HG02840 (cell line): ENCODE data around the gene GPN1.
"Not testable (repeated sequence)": the region's sequence is repeated elsewhere in the genome, so short reads cannot be mapped to it uniquely, and the experiment has no call there.

Source experiments
- ATAC-seq: cut with Tn5 transposase; IDR thresholded peaks from one replicate; pipeline ENCODE4 v1.9.1; 2021; ENCODE audit warnings: mild to moderate bottlenecking, moderate library complexity, moderate number of reproducible peaks; ENCODE audit not compliant: unreplicated experiment, low FRiP score

The GPN1 gene

DNA sequence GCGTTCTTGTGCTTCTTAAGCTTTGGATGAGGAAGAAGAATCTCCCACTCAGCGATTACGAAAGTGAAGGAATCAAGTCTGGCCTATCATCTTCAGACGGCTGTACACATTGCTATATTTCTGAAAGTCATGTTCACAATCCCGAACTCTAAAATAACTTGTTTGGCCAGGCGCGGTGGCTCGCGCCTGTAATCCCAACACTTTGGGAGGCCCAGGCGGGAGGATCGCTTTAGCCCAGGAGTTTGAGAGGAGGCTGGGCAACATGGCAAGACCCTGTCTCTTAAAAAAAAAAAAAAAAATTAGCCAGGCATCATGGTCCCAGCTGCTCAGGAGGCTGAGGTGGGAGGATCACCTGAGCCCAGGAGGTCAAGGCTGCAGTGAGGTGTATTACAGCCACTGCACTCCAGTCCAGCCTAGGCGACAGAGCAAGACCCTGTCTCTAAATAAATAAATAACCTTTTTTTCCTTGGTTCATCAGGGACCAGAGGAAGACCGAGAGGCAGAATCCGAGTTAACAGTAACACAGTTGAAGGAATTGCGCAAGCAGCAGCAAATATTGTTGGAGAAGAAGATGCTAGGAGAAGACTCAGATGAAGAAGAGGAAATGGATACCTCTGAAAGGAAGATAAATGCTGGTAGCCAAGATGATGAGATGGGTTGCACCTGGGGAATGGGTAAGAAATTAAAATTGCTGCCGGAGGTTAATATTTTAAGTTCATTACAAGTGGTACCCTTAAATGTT lies 35.9 kb downstream of the GPN1 start:
- no peak for ATAC-seq

DNA sequence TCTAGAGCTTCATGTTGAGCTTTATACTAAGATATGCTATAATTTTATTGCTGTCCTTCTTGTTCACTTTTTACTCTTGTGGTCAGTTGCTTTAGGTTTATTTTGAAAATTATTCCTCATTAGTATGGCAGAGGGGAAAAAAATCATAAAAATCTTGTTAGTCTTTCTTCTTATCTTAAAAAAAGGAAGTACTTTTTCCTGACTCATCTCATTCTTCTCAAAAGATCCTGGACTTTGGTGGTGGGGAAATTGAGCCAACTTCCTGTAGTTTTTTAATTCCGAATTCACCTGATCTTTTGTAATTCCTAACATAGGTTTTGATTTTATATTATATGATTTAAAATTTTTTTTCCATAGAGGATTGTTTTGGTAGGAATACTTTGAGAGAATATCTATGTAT lies 38.6 kb downstream of the GPN1 start:
- no peak for ATAC-seq

DNA sequence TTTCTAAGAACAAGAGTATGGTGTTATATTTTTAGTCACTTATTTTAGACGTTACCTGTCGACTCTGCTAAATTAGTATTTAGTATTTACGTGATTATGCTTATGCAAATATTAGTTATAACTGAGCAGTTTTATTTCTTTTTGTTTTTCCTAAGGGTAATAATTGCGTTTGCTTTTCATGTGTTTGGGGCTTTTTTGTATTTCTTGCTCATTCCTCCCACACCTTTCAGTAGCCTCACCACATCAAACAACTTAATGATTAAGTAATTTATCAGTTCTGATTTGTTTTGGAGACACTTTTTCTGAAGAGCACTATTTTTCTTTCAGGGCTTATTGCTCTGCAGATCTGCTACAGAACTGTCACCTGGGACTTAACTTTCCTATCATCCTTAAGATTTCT lies 42.4 kb downstream of the GPN1 start:
- no peak for ATAC-seq

DNA sequence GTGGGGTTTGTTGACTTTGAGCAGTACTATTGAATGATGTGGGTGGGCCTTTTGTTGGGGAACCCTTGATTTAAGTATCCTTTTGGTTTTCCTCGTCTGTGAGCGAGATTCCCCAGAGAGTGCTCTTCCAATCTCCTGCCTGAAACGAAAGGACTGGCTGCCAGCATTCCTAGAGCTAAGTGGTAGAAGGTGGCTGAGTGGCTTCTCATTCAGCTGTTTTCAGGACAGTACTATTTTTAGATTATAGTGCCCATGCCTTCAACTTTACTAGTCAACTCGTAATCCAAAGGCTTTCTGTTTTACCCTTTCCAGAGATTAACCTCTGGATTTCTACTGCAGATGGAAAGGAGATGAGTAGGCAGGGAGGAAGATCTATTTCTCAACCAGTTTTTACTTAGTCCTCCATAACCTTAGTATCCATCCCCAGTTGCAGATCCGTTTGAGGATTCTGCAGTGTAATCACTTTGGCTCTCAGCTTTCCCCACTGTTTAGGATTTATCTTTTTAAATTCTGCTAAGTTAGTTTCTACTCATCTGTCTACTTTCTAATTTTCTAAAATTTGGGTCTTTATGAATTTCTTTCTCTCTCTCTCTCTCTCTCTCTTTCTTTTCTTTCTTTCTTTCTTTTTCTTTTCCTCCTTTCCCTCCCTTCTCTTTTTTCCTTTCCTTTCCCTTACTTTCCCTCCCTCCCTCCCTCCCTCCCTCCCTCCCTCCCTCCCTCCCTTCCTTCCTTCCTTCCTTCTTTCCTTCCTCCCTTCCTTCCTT lies 44.1 kb downstream of the GPN1 start:
- no peak for ATAC-seq

DNA sequence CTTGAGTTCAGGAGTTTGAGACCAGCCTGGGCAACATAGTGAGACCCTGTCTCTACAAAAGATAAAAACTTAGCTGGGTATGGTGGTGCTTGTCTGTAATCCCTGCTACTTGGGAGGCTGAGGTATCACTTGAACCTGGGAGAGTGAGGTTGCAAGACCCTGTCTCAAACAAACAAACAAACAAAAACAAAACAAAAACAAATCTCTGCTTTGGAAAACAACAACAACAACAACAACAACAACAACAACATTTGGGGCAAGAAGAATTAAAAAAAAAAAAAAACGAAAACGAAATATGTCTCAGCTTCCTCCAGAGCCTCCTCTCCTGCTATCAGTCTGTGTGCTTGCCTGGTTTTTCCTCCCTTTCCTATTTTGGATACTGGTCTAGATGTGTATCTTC lies 51.7 kb downstream of the GPN1 start:
- no peak for ATAC-seq

DNA sequence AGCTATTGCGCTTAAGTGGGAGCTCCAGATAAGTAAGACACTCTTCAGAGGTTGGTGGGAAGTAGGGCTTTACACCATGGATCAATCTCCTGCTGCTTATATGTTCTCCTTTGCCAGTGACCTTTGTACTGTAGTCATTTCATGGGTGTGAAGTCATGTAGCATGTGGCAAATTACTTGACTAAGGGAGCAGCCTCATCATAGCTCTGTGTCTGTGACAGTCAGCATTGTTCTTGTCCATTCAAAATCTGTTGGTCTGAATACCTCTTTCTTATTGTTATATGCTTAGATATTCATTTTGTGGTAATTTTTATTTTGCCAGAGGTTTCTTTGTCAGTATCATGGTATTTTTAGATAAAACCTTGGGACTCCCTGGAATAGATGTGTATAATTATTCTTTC lies 53.0 kb downstream of the GPN1 start:
- no peak for ATAC-seq

DNA sequence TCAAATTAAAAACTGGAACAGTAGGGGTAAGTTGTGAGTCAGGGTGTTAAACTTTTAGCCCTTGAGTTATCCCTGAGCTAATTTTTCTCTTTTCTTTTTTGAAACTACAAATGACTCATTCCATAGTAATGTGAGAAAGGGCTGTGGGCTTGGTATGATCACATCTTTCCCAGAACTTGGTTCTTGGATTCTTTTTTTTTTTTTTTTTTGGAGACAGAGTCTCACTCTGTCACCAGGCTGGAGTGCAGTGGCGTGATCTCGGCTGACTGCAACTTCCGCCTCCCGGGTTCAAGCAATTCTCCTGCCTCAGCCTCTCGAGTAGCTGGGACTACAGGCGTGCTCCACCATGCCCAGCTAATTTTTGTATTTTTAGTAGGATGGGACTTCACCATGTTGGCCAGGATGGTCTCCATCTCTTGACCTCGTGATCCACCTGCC lies 53.5 kb downstream of the GPN1 start:
- ATAC-seq = not testable (repeated sequence)

DNA sequence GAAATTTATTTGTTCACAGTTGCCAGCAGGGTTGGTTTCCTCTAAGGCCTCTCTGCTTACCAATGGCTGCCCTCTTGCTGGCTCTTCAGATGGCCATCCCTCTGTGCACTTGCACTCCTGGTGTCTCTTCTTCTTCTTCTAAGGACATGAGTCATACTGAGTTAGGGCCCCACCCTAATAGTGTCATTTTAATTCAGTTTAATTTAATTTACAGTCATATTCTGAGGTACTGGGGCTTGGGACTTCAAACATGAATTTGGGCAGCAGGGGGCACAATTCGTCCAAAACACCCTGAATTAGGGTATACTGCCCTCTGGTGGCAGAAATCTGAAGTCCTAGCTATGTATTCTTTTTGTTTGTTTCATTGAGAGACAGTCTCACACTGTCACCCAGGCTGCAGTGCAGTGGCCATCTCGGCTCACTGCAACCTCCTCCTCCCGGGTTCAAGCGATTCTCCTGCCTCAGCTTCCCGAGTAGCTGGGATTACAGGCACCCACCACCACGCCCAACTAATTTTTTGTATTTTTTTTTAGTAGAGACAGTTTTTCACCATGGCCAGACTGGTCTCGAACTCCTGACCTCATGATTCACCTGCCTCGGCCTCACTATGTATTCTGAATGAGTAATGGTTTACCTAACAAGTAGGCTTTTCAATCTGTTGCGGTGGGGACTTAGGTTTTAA lies 54.7 kb downstream of the GPN1 start:
- ATAC-seq = no peak

DNA sequence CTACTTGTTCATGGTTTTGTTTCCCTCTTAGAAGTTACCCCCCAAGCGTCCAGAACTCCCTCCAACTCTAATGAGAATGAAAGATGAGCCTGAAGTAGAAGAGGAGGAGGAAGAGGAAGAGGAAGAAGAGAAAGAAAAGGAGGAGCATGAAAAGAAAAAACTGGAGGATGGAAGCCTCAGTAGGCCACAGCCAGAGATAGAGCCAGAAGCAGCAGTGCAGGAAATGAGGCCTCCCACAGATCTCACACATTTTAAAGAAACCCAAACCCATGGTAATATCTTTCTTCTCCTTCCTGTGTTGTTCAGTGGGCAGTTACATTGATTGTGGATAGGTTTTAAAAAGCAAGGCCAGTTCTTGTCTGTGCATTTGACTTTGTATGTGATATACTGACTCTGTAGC lies 56.2 kb downstream of the GPN1 start:
- not testable (repeated sequence) for ATAC-seq

DNA sequence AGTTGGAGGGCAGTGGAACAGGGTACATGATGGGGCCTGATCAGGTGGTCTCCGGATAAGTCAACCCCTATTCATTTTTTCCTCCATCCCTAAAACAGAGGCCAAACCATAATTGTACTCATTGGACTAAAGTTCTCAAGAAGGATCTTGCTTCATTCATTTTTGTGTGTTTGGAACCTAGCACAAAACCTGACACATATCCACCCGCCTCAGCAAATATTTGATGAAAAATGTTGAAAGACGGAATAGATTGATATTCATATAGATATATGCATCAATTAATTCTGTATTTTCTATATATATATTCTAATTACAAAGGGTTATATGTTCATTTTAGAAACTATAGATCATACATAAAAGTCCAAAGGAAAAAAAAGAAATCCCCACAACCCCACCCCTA lies 56.7 kb downstream of the GPN1 start:
- no peak for ATAC-seq

DNA sequence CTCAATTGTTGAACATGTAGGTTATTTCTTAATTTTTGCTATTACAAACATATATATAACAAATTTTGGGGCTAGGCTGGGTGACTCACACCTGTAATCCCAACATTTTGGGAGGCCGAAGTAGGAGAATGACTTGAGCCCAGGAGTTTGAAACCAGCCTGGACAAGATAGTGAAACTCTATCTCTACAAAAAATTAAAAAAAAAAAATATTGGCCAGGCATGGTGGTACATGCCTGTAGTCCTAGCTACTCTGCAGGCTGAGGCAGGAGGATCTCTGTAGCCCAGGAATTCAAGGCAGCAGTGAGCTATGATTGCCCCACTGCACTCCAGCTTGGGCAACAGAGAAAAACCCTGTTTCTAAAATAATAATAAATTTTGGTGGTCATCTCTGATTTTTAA lies 58.4 kb downstream of the GPN1 start:
- no peak for ATAC-seq

DNA sequence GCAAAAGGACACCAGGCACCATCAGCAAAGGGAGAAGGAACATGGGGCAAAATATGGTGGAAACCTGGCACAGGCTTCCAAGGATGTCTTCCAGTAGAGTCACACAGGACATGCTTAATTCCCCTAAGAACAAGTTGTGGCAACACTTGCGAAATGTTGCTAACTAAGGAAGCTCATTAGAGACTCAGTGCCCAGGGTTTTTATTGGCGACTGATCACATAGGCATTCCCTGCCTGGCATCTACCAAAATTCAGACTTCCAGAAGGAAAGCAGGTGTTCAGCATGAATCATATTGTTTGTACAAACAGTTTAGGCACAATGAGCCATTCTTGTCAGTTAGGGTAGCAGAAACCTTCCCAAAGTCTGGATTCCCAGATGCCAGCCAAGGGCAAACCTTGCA lies 60.6 kb downstream of the GPN1 start:
- ATAC-seq = no peak

DNA sequence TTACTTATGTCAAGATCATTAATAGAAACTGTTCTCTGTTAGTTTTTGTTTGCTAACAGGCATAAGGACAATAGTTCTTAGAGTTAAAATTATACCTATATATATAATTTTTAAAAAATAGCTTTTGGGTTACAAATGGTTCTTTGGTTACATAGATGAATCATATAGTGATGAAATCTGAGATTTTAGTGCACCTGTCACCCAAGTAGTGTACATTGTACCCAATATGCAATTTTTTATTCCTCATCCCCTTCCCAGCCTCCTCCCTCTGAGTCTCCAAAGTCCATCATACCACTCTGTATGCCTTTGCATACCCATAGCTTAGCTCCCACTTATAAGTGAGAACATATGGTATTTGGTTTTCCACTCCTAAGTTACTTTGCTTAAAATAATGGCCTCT lies 61.2 kb downstream of the GPN1 start:
- ATAC-seq = no peak

DNA sequence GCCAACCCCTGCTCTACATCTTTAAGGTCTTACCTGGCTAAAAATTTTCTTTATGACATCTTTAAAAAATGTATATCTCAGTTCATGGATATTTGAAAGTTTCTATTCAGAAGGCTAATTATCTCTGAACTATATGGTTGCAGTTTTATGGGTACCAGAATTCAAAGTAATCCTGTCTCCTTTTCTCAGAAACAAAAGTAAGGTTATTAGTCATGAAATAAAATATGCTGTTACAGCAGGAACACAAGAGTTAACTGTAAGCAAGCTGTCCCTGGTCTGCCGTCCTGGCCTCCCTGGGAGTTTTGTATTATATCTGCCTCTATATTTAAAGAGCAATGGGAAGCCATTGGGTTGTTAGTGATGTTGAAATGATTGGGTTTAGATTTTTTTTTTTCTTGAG lies 68.8 kb downstream of the GPN1 start:
- ATAC-seq = no peak
